Measurements from ENCODE around the gene HCN4. TPM values are rescaled to one million over a fixed set of nuclear protein-coding genes. Genes with fewer than 3 reads are reported as not detected.

The HCN4 gene
- total and polyA plus RNA-seq, 2 donors (not counting 3 experiments of a cell fraction or from before 2014, with no cell fraction given): 0.01 TPM; not detected in 1

GRCh38 chr15:73389971-73390544, 21.3 kb upstream of the HCN4 start:
- Histone ChIP-seq H3K36me3 (ENCODE audit: control insufficient read depth in 2 of 2, extremely low read depth in 1 of 2, insufficient read depth in 2 of 2, low read length in 2 of 2) (no peaks in the 10 kb centered on the region), H3K27me3 (ENCODE audit: control insufficient read depth in 2 of 2, insufficient read depth in 2 of 2, low read length in 2 of 2) (no peaks in the 10 kb centered on the region), H3K9me3 (replicated peaks; ENCODE audit: control insufficient read depth, insufficient read depth, low read length) (no peaks in the 10 kb centered on the region), H3K27ac (ENCODE audit: insufficient read depth, low read depth, low read length) (no peak overlapping the region), H4K20me1 (replicated peaks; ENCODE audit: control insufficient read depth, extremely low read depth, insufficient read depth, low read length) (no peaks in the 10 kb centered on the region), H3K9ac (replicated peaks; ENCODE audit: extremely low read depth, insufficient read depth, low read length) (no peak overlapping the region), H2AFZ (ENCODE audit: low read depth, low read length) (no peak overlapping the region), H3K9me1 (replicated peaks; ENCODE audit: control insufficient read depth, extremely low read depth, insufficient read depth, low read length) (no peaks in the 10 kb centered on the region), H3K4me3 (replicated peaks in 1 of 3; ENCODE audit: insufficient read depth in 1 of 3, low read depth in 1 of 3, low read length in 3 of 3) (no peak overlapping the region), H3K4me2 (ENCODE audit: insufficient read depth, low read length) (no peak overlapping the region), H3K79me2 (ENCODE audit: control insufficient read depth, insufficient read depth, low read length) (no peaks in the 10 kb centered on the region), H3K4me1 (ENCODE audit: control insufficient read depth, extremely low read depth, insufficient read depth, low read length) (no peaks in the 10 kb centered on the region)
- POLR2A ChIA-PET: no interaction called here
- dilution Hi-C loops (cut with MboI; ENCODE audit: extremely low pct_ligation_motif_present, low sequenced_read_pairs) (no loop called here), intact Hi-C loops (cut with micrococcal nuclease) (loop anchor here (1.0 kb wide), 1 partner anchor 33 kb away; no protein-coding TSS in a partner anchor)
- no TSS peak for BruUV-seq (replicated peaks)
- CTCF ChIA-PET: no interaction called here
- DNase-seq (ENCODE audit: low read depth, low spot score) (no peak), FAIRE-seq (no peak)
- TF ChIP-seq CTCF (IDR thresholded peaks at IDR 0.05; ENCODE audit: extremely low read depth in 1 of 2, insufficient read depth in 1 of 2, low read depth in 1 of 2, low read length in 2 of 2): no peak
- TF ChIP-seq JUN (IDR thresholded peaks at IDR 0.05; ENCODE audit: borderline replicate concordance, insufficient read depth, insufficient read length, low read depth): no peak
- TF ChIP-seq GATA2 (IDR thresholded peaks at IDR 0.05; ENCODE audit: insufficient read depth, insufficient read length, low read depth, low read length): no peak
- TF ChIP-seq MYC (IDR thresholded peaks at IDR 0.05; ENCODE audit: low read depth, low read length): no peak
- no peak for TF ChIP-seq MAX (IDR thresholded peaks at IDR 0.05; ENCODE audit: insufficient read depth, insufficient read length)
- TF ChIP-seq POLR2AphosphoS5 (IDR thresholded peaks at IDR 0.05; ENCODE audit: insufficient read depth, low read depth, low read length): no peak
- TF ChIP-seq FOS (IDR thresholded peaks at IDR 0.05; ENCODE audit: borderline replicate concordance, insufficient read depth, low read length): no peak

Data from endothelial cell of umbilical vein (primary cell).